H9 (cell line): ENCODE results near the gene CRLF3. TPM values are rescaled to one million over a fixed set of nuclear protein-coding genes. Genes with fewer than 3 reads are reported as not detected.
"Not testable (repeated sequence)": the region's sequence is repeated elsewhere in the genome, so short reads cannot be mapped to it uniquely, and the experiment has no call there.

Source experiments
- DNase-seq: peaks from one replicate; pipeline ENCODE4 v3.0.0-alpha.2; 2017
- H2AFZ ChIP-seq: one replicate; pipeline ENCODE4 v1.6.1; 2013; ENCODE audit warnings: mild to moderate bottlenecking, low read length, control low read depth, moderate library complexity
- H2AK5ac ChIP-seq: 2 replicates; pipeline ENCODE4 v1.6.1; 2013; ENCODE audit warnings: low read length, control low read depth, mixed read lengths; ENCODE audit not compliant: insufficient read length
- H2BK120ac ChIP-seq: one replicate; pipeline ENCODE4 v1.6.1; 2013; ENCODE audit warnings: low read depth, mild to moderate bottlenecking, low read length, control low read depth, inconsistent platforms; ENCODE audit not compliant: poor library complexity, severe bottlenecking
- H2BK12ac ChIP-seq: 2 replicates; pipeline ENCODE4 v1.6.1; 2013; ENCODE audit warnings: low read length, control low read depth, mixed read lengths, low read depth; ENCODE audit not compliant: insufficient read length
- H2BK15ac ChIP-seq: 2 replicates; pipeline ENCODE4 v1.6.1; 2013; ENCODE audit warnings: low read depth, low read length, control low read depth
- H2BK20ac ChIP-seq: one replicate; pipeline ENCODE4 v1.6.1; 2013; ENCODE audit warnings: low read depth, mild to moderate bottlenecking, low read length, control low read depth, inconsistent platforms; ENCODE audit not compliant: poor library complexity, severe bottlenecking
- H2BK5ac ChIP-seq: 2 replicates; pipeline ENCODE4 v1.6.1; 2013; ENCODE audit warnings: low read length, control low read depth, mixed read lengths; ENCODE audit not compliant: insufficient read length
- H3K14ac ChIP-seq: 2 replicates; pipeline ENCODE4 v1.6.1; 2013; ENCODE audit warnings: low read length, control low read depth; ENCODE audit not compliant: insufficient read depth
- H3K18ac ChIP-seq: 2 replicates; pipeline ENCODE4 v1.6.1; 2013; ENCODE audit warnings: low read depth, mild to moderate bottlenecking, mixed read lengths, low read length, control low read depth; ENCODE audit not compliant: insufficient read length
- H3K23ac ChIP-seq: 2 replicates; pipeline ENCODE4 v1.6.1; 2013; ENCODE audit warnings: low read length, control low read depth, mixed read lengths, low read depth; ENCODE audit not compliant: insufficient read length
- H3K23me2 ChIP-seq: 2 replicates; pipeline ENCODE4 v1.6.1; 2013; ENCODE audit warnings: low read depth, mild to moderate bottlenecking, mixed read lengths, low read length, control low read depth; ENCODE audit not compliant: insufficient read length, poor library complexity, severe bottlenecking
- H3K27ac ChIP-seq: 2 replicates; pipeline ENCODE4 v1.5.1; 2013; ENCODE audit warnings: low read length, control low read depth, mixed read lengths, low read depth; ENCODE audit not compliant: insufficient read length
- H3K27me3 ChIP-seq: 2 replicates; pipeline ENCODE4 v1.6.1; 2013; ENCODE audit warnings: low read length, control low read depth, inconsistent platforms; ENCODE audit not compliant: insufficient read depth
- H3K4ac ChIP-seq: 2 replicates; pipeline ENCODE4 v1.6.1; 2013; ENCODE audit warnings: low read depth, mild to moderate bottlenecking, control low read depth, inconsistent platforms, low read length, moderate library complexity
- H3K4me1 ChIP-seq: 2 replicates; pipeline ENCODE4 v1.6.1; 2013; ENCODE audit warnings: low read length, control low read depth, inconsistent platforms; ENCODE audit not compliant: insufficient read depth
- H3K4me2 ChIP-seq: 2 replicates; pipeline ENCODE4 v1.6.1; 2013; ENCODE audit warnings: low read length, control low read depth, mixed read lengths; ENCODE audit not compliant: insufficient read length, insufficient read depth
- H3K56ac ChIP-seq: 2 replicates; pipeline ENCODE4 v1.6.1; 2013; ENCODE audit warnings: low read depth, mild to moderate bottlenecking, mixed read lengths, low read length, control low read depth; ENCODE audit not compliant: insufficient read length
- H3K79me1 ChIP-seq: 2 replicates; pipeline ENCODE4 v1.6.1; 2013; ENCODE audit warnings: low read depth, mild to moderate bottlenecking, moderate library complexity, low read length, control low read depth, inconsistent platforms; ENCODE audit not compliant: insufficient read depth, poor library complexity, severe bottlenecking
- H3K79me2 ChIP-seq: 2 replicates; pipeline ENCODE4 v1.6.1; 2013; ENCODE audit warnings: low read length, control low read depth, inconsistent platforms; ENCODE audit not compliant: insufficient read depth
- H3K9ac ChIP-seq: 2 replicates; pipeline ENCODE4 v1.6.1; 2013; ENCODE audit warnings: low read length, control low read depth, mixed read lengths; ENCODE audit not compliant: insufficient read length; ENCODE audit errors: extremely low read depth
- H3K9me3 ChIP-seq: one replicate; pipeline ENCODE4 v1.6.1; 2013; ENCODE audit warnings: low read depth, low read length, inconsistent platforms; ENCODE audit not compliant: control insufficient read depth
- H3T11ph ChIP-seq: one replicate; pipeline ENCODE4 v1.6.1; 2013; ENCODE audit warnings: mild to moderate bottlenecking, low read length, control low read depth, inconsistent platforms
- H4K20me1 ChIP-seq: one replicate; pipeline ENCODE4 v1.6.1; 2013; ENCODE audit not compliant: control insufficient read depth, insufficient read length, insufficient read depth
- H4K5ac ChIP-seq: 2 replicates; pipeline ENCODE4 v1.6.1; 2013; ENCODE audit warnings: low read depth, mild to moderate bottlenecking, mixed read lengths, low read length, control low read depth; ENCODE audit not compliant: insufficient read length
- H4K8ac ChIP-seq: replicated peaks from 2 replicates; pipeline ENCODE4 v1.6.1; 2013; ENCODE audit warnings: low read length, control low read depth, mixed read lengths, low read depth; ENCODE audit not compliant: insufficient read length
- H4K91ac ChIP-seq: 2 replicates; pipeline ENCODE4 v1.6.1; 2013; ENCODE audit warnings: low read depth, mild to moderate bottlenecking, moderate library complexity, mixed read lengths, low read length, control low read depth; ENCODE audit not compliant: insufficient read length
- H3K27ac Mint-ChIP-seq, 3 experiments: 2 replicates in 2 of 3; 3 replicates in 1 of 3; pipeline ENCODE4 v1.8.0; 2020 to 2021; ENCODE audit warnings: mixed read lengths in 3 of 3, mild to moderate bottlenecking in 1 of 3, moderate library complexity in 1 of 3
- H3K27me3 Mint-ChIP-seq: 2 replicates; pipeline ENCODE4 v1.8.0; 2021; ENCODE audit warnings: low read depth, mild to moderate bottlenecking, moderate library complexity, mixed read lengths
- H3K36me3 Mint-ChIP-seq, 3 experiments: 2 replicates in 2 of 3; 3 replicates in 1 of 3; pipeline ENCODE4 v1.8.0; 2020 to 2021; ENCODE audit warnings: low read depth in 3 of 3, mixed read lengths in 3 of 3; ENCODE audit not compliant: insufficient read depth in 1 of 3
- H3K4me1 Mint-ChIP-seq, 2 experiments: 2 replicates each; pipeline ENCODE4 v1.8.0; 2020; ENCODE audit warnings: mixed read lengths in 2 of 2
- H3K4me3 Mint-ChIP-seq, 2 experiments: 2 replicates in 1 of 2; 3 replicates in 1 of 2; pipeline ENCODE4 v1.8.0; 2020 to 2021; ENCODE audit warnings: mild to moderate bottlenecking in 2 of 2, mixed read lengths in 2 of 2, moderate library complexity in 1 of 2
- H3K9me3 Mint-ChIP-seq, 2 experiments: 2 replicates in 1 of 2; 3 replicates in 1 of 2; pipeline ENCODE4 v1.8.0; 2020; ENCODE audit warnings: mild to moderate bottlenecking in 2 of 2, mixed read lengths in 2 of 2, moderate library complexity in 1 of 2
- WGBS: extraction: QIAGEN DNeasy Blood & Tissue Kit; methylation state at CpG from one replicate; pipeline ENCODE4 v1.1.7; 2013; ENCODE audit warnings: missing lambda C conversion rate, low lambda C conversion rate, mixed read lengths; ENCODE audit not compliant: insufficient read length; ENCODE audit errors: extremely low coverage; 5-methylcytosine and 5-hydroxymethylcytosine counted together
- total RNA-seq: library from RNA; stranded (reverse); gene quantifications from 2 replicates; pipeline ENCODE4 v1.2.1, GENCODE V29; 2021
- TF ChIP-seq, protein P1 (sequence below): fragments of 200-600 bp; sonication (generic); conservative IDR thresholded peaks from 3 replicates; pipeline ENCODE4 v1.8.0; 2021; ENCODE audit warnings: antibody characterized with exemption, mild to moderate bottlenecking

CRLF3 gene
- total RNA-seq, 1 experiment from 2014 or later, result 18.1 TPM

DNA sequence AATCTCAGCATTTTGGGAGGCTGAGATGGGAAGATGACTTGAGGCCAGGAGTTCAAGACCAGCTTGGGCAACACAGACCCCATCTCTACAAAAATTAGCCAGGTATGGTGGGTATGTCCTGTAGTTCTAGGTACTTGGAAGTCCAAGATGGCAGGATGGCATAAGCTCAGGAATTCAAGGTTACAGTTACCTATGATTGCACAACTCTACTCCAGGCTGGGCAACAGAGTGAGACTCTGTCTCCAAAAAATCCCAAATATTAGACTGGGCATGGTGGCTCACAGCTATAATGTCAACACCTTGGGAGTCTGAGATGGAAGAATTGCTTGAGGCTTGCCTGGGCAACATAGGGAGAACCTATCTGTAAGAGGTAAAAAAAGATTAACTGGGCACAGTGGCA is 63.4 kb downstream of the CRLF3 start:
- H4K8ac ChIP-seq, result no peak overlapping the region
- H2AK5ac ChIP-seq, result no peak overlapping the region
- H3K4ac ChIP-seq, result no peak overlapping the region
- H3K9me3 ChIP-seq, result no peaks in the 10 kb centered on the region
- H2BK12ac ChIP-seq, result no peak overlapping the region
- no peak overlapping the region for H2BK5ac ChIP-seq
- H4K91ac ChIP-seq, result no peak overlapping the region
- H3K18ac ChIP-seq, result no peak overlapping the region
- H3K79me2 ChIP-seq, result no peaks in the 10 kb centered on the region; the same call in 1 of the 2 replicates
- no peaks in the 10 kb centered on the region for H3K4me1 ChIP-seq
- Mint-ChIP-seq H3K27me3 (no peaks in the 10 kb centered on the region), H3K27ac (peak overlapping the region in 1 of 3 experiments; percentile 66; a peak in 1 of 7 replicates), H3K9me3 (no peaks in the 10 kb centered on the region), H3K36me3 (peaks cover 6 to 82% (median 40%) of the 10 kb centered on the region in 3 experiments; a peak in 6 of 7 replicates), H3K4me1 (no peaks in the 10 kb centered on the region), H3K4me3 (no peak overlapping the region)
- no peak overlapping the region for H2BK120ac ChIP-seq
- no peak overlapping the region for H2BK20ac ChIP-seq
- H3K23ac ChIP-seq, result no peak overlapping the region
- H3K4me2 ChIP-seq, result no peak overlapping the region
- no peak overlapping the region for H3K56ac ChIP-seq
- no peaks in the 10 kb centered on the region for H4K20me1 ChIP-seq
- no peak overlapping the region for H3K14ac ChIP-seq
- H2BK15ac ChIP-seq, result no peak overlapping the region
- no peak overlapping the region for H2AFZ ChIP-seq
- H3K9ac ChIP-seq, result no peak overlapping the region
- no peak overlapping the region for H4K5ac ChIP-seq
- TF ChIP-seq, protein P1, sequence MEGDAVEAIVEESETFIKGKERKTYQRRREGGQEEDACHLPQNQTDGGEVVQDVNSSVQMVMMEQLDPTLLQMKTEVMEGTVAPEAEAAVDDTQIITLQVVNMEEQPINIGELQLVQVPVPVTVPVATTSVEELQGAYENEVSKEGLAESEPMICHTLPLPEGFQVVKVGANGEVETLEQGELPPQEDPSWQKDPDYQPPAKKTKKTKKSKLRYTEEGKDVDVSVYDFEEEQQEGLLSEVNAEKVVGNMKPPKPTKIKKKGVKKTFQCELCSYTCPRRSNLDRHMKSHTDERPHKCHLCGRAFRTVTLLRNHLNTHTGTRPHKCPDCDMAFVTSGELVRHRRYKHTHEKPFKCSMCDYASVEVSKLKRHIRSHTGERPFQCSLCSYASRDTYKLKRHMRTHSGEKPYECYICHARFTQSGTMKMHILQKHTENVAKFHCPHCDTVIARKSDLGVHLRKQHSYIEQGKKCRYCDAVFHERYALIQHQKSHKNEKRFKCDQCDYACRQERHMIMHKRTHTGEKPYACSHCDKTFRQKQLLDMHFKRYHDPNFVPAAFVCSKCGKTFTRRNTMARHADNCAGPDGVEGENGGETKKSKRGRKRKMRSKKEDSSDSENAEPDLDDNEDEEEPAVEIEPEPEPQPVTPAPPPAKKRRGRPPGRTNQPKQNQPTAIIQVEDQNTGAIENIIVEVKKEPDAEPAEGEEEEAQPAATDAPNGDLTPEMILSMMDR, result no peak
- no peak overlapping the region for H3T11ph ChIP-seq
- no peaks in the 10 kb centered on the region for H3K23me2 ChIP-seq
- no peak for DNase-seq
- peaks cover 5% of the 10 kb centered on the region for H3K79me1 ChIP-seq
- no peak overlapping the region for H3K27ac ChIP-seq
- H3K27me3 ChIP-seq, result no peaks in the 10 kb centered on the region

DNA sequence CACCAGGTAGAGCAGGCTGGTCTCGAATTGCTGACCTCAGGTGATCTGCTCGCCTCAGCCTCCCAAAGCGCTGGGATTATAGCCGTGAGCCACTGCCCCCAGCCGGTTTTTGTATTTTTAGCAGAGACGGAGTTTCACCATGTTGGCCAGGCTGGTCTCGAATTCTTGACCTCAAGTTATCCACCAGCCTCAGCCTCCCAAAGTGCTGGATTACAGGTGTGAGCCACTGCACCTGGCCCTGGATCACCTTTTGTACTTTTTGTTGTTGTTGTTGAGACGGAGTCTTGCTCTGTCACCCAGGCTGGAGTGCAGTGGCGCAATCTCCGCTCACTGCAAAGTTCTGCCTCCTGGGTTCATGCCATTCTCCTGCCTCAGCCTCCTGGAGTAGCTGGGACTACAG is 71.2 kb downstream of the CRLF3 start:
- peaks cover 24 to 73% (median 53%) of the 10 kb centered on the region in 3 experiments for H3K36me3 Mint-ChIP-seq
- H3K4me3 Mint-ChIP-seq, result not testable (repeated sequence)
- WGBS, result no CpG with 5 or more reads among the region's 10 CpGs

More for the DNA sequence above, 71.2 kb downstream of the CRLF3 start:
- not testable (repeated sequence) for H3K27me3 ChIP-seq, H4K20me1 ChIP-seq, H4K5ac ChIP-seq, H2BK120ac ChIP-seq, H3K9ac ChIP-seq, H3K23me2 ChIP-seq, H3K4me2 ChIP-seq, H2AFZ ChIP-seq, H3K56ac ChIP-seq, H4K8ac ChIP-seq, H3K27ac ChIP-seq, H3K4ac ChIP-seq, H2BK12ac ChIP-seq, H3K4me1 ChIP-seq, H2BK20ac ChIP-seq, H3K9me3 ChIP-seq, H3K79me2 ChIP-seq, H3K27me3 Mint-ChIP-seq, H3K27ac Mint-ChIP-seq, H3T11ph ChIP-seq, H2BK15ac ChIP-seq, H3K18ac ChIP-seq, H3K4me1 Mint-ChIP-seq, DNase-seq, H3K79me1 ChIP-seq, H2AK5ac ChIP-seq, H3K23ac ChIP-seq, H3K9me3 Mint-ChIP-seq, H4K91ac ChIP-seq, H2BK5ac ChIP-seq, H3K14ac ChIP-seq
